Measurements from ENCODE around the gene GEMIN2.

GRCh38 chr14:39179042-39179441, 64.9 kb downstream of the GEMIN2 start:
- TF ChIP-seq CTCF (IDR thresholded peaks at IDR 0.05) (no peak), POLR2AphosphoS5 (IDR thresholded peaks at IDR 0.05) (no peak)

Data from breast epithelium (tissue), 3 donors.